ENCODE results near the gene PLCD1.
"Not testable (repeated sequence)": the region's sequence is repeated elsewhere in the genome, so short reads cannot be mapped to it uniquely, and the experiment has no call there.

The PLCD1 gene

DNA sequence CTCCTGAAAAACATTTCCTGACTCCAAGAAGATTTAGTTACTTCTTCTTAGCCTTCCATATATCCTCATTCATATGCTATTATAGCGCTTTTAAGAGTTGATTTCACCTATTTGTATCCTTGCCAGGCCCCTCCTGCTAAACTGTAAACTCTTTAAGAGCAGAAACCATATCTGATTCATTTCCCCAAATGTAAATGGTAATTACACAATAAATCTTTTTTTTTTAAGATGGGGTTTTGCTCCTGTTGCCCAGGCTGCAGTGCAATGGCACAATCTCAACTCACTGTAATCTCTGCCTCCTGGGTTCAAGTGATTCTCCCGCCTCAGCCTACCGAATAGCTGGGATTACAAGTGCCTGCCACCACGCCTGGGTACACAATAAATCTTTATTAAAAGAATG lies 14.0 kb upstream of the PLCD1 start:
- TF ChIP-seq, protein P1, sequence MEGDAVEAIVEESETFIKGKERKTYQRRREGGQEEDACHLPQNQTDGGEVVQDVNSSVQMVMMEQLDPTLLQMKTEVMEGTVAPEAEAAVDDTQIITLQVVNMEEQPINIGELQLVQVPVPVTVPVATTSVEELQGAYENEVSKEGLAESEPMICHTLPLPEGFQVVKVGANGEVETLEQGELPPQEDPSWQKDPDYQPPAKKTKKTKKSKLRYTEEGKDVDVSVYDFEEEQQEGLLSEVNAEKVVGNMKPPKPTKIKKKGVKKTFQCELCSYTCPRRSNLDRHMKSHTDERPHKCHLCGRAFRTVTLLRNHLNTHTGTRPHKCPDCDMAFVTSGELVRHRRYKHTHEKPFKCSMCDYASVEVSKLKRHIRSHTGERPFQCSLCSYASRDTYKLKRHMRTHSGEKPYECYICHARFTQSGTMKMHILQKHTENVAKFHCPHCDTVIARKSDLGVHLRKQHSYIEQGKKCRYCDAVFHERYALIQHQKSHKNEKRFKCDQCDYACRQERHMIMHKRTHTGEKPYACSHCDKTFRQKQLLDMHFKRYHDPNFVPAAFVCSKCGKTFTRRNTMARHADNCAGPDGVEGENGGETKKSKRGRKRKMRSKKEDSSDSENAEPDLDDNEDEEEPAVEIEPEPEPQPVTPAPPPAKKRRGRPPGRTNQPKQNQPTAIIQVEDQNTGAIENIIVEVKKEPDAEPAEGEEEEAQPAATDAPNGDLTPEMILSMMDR (IDR thresholded peaks at IDR 0.05; ENCODE audit: insufficient read depth, missing control alignments), result no peak
- no peak for DNase-seq (ENCODE audit: insufficient read length, low spot score)
- no peak for FAIRE-seq

DNA sequence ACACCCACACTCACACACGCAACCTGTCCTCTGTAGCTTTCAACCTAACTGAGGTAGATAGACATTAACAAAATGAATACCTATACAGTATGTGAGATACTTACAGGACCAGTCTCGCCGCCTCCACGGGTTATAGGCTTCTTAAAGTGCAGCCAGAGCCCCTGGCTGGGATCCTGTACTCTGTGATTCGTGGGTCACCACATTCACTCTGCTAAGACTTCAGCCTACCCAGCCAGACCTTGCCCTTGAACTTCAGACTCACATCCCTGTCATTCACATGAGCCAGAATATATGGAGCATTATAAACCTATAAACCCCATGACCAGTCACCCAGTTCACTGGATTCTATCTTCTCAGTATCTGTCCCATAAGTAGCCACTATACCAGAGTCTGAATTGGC lies 11.0 kb upstream of the PLCD1 start:
- no peak for FAIRE-seq
- TF ChIP-seq, protein P1 (IDR thresholded peaks at IDR 0.05; ENCODE audit: insufficient read depth, missing control alignments), result no peak
- no peak for DNase-seq (ENCODE audit: insufficient read length, low spot score)

DNA sequence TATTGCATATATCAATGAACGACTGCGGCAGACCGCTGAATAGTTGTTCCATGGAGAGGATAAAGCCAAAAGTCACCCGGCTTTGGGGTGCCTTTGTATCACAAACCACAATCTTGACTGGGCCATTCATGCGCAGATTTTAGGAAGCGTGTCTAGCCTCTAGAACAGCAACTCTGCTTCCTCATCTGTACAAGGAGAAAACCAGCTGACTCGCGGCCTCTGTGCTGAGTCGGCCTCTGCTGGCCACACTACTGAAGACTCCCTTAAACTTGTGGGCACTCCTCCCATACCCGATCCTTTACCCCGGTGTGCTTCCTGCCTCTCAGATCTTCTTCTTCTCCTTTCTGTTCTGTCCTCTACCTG lies 10.4 kb upstream of the PLCD1 start:
- TF ChIP-seq, protein P1 (IDR thresholded peaks at IDR 0.05; ENCODE audit: insufficient read depth, missing control alignments), result no peak
- FAIRE-seq (no peak), DNase-seq (ENCODE audit: insufficient read length, low spot score) (no peak)

DNA sequence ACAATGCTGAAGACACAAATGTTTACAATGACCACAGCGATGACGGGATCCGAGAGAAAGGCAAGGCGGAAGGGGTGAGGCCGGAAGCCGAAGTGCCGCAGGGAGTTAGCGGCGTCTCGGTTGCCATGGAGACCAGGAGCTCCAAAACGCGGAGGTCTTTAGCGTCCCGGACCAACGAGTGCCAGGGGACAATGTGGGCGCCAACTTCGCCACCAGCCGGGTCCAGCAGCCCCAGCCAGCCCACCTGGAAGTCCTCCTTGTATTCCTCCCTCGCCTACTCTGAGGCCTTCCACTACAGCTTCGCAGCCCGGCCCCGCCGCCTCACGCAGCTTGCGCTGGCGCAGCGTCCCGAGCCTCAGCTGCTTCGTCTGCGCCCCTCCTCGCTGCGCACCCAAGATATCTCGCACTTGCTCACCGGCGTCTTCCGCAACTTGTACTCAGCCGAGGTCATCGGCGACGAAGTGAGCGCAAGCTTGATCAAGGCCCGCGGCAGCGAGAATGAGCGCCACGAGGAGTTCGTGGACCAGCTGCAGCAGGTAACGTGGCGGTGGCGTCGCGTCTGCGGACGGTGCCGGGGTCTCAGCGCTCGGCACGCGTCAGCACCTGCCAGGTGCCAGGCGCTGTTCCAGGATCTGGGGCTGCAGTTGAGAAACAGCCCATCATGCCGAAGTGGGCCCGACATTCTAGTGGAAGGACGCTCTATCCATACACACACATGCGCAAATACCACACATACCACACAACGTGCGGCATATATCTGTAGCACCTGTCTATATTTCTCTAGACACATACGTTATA lies 9.9 kb upstream of the PLCD1 start, which contains the start of gene DLEC1:
Gene DLEC1 (plus strand): TSS at position 108 of the 798 bp plus-strand sequence. CDS start 18 bp downstream, at position 126.
- DNase-seq (ENCODE audit: insufficient read length, low spot score), result no peak
- no peak for FAIRE-seq
- TF ChIP-seq, protein P1 (IDR thresholded peaks at IDR 0.05; ENCODE audit: insufficient read depth, missing control alignments), result no peak

DNA sequence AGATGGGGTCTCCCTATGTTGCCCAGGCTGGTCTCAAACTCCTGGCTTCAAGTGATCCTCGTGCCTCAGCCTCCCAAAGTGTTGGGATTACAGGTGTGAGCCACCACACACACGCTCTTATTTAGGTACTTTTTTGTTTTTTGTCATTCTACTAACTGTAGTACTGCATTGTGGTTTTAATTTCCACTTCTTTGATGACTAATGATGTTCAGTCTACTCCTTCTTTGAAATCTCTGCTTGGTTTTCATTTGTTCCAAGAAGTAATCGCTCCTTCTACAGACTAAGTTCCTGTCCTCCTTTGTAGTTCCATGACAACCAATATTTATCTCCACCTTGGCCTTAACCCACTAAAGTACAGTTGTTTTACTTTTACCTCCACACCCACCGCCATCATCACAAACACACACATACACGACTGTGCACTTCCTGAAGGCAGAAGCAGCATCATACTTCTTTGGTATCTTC lies 9.0 kb upstream of the PLCD1 start:
- FAIRE-seq (no peak), DNase-seq (ENCODE audit: insufficient read length, low spot score) (no peak)
- TF ChIP-seq, protein P1 (IDR thresholded peaks at IDR 0.05; ENCODE audit: insufficient read depth, missing control alignments), result no peak

DNA sequence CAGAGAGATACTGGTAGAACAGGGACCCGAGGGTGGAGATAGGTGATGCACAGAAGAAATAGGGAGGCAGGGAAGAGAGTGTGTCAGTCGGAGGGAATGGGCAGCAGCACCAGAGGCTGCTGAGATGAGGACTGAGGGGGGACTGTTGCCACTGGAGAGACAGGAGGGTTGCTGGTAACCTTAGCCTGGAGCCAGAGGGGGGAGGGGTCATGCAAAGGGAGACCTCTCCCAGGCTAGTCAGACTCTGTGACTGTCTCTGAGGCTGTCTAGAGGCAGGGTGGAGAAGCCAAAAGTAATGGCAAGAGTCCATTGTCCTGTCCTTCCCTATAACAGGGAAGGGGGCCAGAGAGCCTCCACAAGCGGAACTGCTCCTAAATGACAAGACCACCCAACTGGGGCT lies 7.5 kb upstream of the PLCD1 start:
- TF ChIP-seq, protein P1 (IDR thresholded peaks at IDR 0.05; ENCODE audit: insufficient read depth, missing control alignments), result no peak
- DNase-seq (ENCODE audit: insufficient read length, low spot score) (no peak), FAIRE-seq (no peak)

DNA sequence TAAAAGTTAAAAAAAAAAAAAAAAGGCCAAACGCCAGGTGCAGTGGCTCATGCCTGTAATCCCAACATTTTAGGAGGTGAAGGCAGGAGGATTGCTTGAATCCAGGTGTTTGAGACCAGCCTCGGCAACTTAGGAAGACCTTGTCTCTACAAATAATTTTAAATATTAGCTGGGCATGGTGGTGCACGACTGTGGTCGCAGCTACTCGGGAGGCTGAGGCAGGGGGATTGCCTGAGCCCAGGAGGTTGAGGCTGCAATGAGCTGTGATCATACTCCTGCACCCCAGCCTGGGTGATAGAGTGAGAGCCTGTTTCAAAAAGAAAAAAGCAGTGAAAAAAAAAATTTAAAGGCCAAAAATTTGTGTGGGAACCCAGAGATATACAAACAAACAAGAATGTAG lies 6.8 kb upstream of the PLCD1 start:
- no peak for FAIRE-seq
- TF ChIP-seq, protein P1 (IDR thresholded peaks at IDR 0.05; ENCODE audit: insufficient read depth, missing control alignments), result no peak
- no peak for DNase-seq (ENCODE audit: insufficient read length, low spot score)

DNA sequence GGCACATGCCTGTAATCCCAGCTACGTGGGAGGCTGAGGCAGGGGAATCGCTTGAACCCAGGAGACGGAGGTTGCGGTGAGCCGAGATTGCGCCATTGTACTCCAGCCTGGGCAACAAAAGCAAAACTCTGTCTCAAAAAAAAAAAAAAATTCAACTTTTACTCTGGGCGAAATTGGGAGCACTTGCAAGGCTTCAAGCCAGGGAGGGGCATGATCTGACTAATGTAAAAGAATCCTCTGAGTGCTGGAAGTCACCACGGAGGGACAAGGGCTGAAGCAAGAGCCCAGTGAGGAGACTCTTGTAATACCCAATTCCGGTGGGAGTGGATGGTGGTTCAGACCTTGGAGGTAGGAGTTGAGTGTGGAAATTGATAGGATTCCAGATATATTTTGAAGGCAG lies 4.9 kb upstream of the PLCD1 start:
- FAIRE-seq; DNase-seq (ENCODE audit: insufficient read length, low spot score): not testable (repeated sequence)

DNA sequence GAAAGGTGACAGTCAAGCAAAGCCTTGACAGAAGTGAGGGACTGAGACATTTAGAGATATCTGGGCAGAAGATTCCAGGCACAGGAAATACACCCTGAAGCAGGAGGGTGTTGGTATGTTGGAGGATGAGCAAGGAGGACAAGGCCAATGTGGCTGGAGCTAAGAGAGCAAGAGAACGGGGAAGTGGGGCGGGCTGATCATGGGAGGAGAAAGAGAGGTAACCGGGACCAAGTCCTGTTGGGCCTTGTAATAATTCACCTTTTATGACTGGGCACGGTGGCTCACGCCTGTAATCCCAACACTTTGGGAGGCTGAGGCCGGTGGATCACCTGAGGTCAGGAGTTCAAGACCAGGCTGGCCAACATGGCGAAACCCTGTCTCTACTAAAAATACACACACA lies 4.1 kb upstream of the PLCD1 start:
- not testable (repeated sequence) for DNase-seq (ENCODE audit: insufficient read length, low spot score); FAIRE-seq

Data from D721Med (cell line).